ENCODE measurements around the gene MAPK8IP1.

GRCh38 chr11:45907911-45908370 is 22.5 kb downstream of the MAPK8IP1 start:
- TF ChIP-seq SUZ12 (IDR thresholded peaks at IDR 0.05; ENCODE audit: extremely low read depth, insufficient read depth, insufficient read length) (no peak), ZNF274 (IDR thresholded peaks at IDR 0.05; ENCODE audit: low read depth, low read length) (no peak)
